ENCODE measurements around the gene EPHB1.

DNA sequence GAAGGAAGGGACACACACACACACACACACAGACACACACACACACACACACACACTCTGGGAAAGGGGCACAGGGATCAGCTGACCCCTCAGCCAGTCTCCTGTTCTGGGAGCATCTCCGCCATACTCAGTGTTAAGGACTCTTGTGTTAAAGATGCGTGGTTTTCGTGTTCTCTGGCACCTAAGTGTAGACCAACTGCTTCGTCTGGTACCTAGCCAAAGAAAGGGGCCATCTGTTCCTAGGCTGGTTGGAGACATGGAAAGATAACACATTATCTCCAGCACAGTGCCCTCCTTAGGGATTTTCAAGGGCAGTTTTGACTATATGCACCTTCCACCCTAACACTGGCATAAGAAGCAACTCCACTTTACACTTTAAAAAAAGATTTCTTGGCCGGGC is 65.1 kb downstream of the EPHB1 start:
- TF ChIP-seq EZH2 (IDR thresholded peaks at IDR 0.05; ENCODE audit: insufficient read depth, poor library complexity, severe bottlenecking) (no peak), EZH2phosphoT487 (IDR thresholded peaks at IDR 0.05; ENCODE audit: insufficient read depth, low read depth) (no peak)
